GM12801 (cell line): Measurements from ENCODE around the gene SMPD2.

Source experiments
- CTCF ChIP-seq: IDR thresholded peaks from one replicate; pipeline ENCODE4 v1.5.1; 2011; ENCODE audit warnings: control low read depth; ENCODE audit not compliant: insufficient read length; ENCODE audit errors: extremely low read depth

The SMPD2 gene

GRCh38 chr6:109447087-109447486 is 6.6 kb downstream of the SMPD2 start:
- no peak for TF ChIP-seq CTCF

DNA sequence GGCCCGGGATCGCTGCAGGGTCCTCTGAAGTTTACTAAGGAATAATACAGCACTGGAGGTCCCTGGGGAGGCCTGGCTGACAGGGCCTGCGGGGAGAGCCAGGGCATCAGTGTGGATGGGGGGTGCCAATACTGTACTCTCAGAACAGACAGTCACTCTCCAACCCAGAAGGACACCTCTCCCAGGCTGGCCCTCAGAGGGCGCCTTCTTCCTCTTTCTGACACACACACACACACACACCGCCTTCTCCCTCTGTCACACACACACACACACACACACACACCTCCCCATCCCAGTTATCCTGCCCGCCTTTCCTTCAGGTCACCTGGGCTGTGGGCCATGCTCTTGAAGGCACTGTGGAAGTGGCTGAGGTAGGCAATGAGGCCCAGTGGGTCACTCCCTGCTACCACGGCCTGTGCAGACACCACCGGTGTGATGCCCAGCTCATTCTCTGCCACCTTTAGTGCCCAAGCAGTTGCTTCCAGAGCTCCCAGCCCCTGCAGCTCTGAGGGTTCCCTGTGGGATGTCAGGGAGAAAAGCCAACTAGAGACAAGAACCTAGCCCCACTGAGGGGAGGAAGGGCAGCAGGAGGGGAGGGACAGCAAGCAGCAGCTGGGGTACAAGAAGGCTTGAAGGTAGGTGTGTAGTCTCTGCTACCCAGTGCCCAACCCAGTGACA is 7.5 kb downstream of the SMPD2 start:
- TF ChIP-seq CTCF, result no peak

- TF ChIP-seq CTCF, result no peak
Observed at GRCh38 chr6:109448615-109449014, 8.1 kb downstream of the SMPD2 start.

GRCh38 chr6:109449064-109449794 is 8.7 kb downstream of the SMPD2 start:
- TF ChIP-seq CTCF, result no peak

DNA sequence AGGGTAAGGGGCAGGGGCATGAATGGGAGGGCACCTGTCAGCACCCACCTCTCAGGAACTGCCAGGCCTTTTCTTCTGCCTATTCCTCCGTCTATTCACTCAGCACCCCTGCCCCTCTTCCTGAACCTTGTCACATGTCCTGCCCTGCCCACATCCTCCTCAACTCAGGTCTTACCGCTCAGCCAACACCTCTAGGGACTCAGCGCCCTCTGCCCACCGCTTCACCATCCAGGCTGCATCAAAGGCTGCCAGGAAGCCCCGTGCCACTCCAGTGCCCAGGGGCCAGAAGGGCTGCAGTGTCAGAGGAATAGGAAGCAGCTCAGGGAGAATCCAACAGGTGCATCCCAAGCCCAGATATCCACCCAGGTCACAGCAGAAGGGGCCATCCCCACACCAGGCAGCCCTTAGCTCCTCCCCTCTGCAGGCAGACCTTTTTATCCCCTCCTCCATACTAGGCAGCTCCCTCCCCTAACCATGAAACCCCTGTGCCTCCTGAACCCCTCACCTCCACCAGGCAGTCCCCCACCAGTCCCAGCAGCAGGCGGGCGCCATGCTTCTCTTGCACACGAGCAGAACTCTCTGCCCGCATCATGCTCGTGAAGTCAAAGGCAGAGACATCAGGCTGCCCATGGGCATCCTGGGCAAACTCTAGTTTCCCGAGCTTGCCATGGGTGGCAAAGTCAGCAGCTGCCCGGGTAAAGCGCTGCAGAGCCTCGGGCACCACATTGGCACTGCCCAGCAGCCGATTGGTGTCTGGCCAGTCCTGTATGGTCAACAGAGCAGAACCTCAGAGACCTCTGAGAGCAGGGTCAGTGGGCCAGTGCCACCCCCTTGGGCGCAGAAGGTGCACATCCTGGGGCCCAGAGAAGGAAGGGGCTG is 9.5 kb downstream of the SMPD2 start:
- TF ChIP-seq CTCF, result no peak

- no peak for TF ChIP-seq CTCF
Observed at GRCh38 chr6:109450801-109451200, 10.3 kb downstream of the SMPD2 start.

DNA sequence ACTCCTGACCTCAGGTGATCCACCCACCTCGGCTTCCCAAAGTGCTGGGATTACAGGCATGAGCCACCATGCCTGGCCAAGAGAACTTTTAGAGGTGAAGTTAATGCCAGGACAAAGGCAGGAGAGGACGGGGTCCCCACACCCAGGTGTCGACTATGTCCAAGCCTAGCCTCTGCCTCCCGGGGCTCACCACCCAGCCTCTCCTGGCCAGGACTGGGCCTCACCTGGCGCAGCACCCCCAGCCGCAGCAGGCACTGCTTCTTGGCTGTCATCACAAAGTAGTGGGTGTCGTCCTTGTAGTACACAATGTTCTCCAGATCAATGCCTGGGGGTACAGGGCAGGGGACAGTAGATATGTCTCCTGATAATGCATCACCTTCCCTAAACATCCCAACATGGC is 10.9 kb downstream of the SMPD2 start:
- no peak for TF ChIP-seq CTCF
